ENCODE measurements around the gene SMARCAL1. TPM values are rescaled to one million over a fixed set of nuclear protein-coding genes. Genes with fewer than 3 reads are reported as not detected.

The SMARCAL1 gene
- total RNA-seq, 1 experiment from 2014 or later = 20.9 TPM

GRCh38 chr2:216431531-216431856 is 19.2 kb downstream of the SMARCAL1 start (continued):
- no peak for TF ChIP-seq ZNF425 (CRISPR knock-in tag; conservative IDR thresholded peaks at IDR 0.05)
- no peak for TF ChIP-seq USF2 (CRISPR knock-in tag; IDR thresholded peaks at IDR 0.05)
- TF ChIP-seq ZNF219 (CRISPR knock-in tag; IDR thresholded peaks at IDR 0.05; ENCODE audit: borderline replicate concordance) = no peak
- no peak for TF ChIP-seq CDX4 (CRISPR knock-in tag; IDR thresholded peaks at IDR 0.05; ENCODE audit: borderline replicate concordance)
- TF ChIP-seq SP1 (CRISPR knock-in tag; conservative IDR thresholded peaks at IDR 0.05) = no peak
- TF ChIP-seq ZNF281 (CRISPR knock-in tag; IDR thresholded peaks at IDR 0.05) = no peak
- TF ChIP-seq SOX15 (CRISPR knock-in tag; IDR thresholded peaks at IDR 0.05) = no peak
- TF ChIP-seq CREB1 (CRISPR knock-in tag; IDR thresholded peaks at IDR 0.05) = no peak

GRCh38 chr2:216436383-216436782 is 24.1 kb downstream of the SMARCAL1 start:
- Mint-ChIP-seq H3K9me3 (no peaks in the 10 kb centered on the region), H3K27me3 (ENCODE audit: low read depth) (no peaks in the 10 kb centered on the region), H3K4me1 (no peaks in the 10 kb centered on the region), H3K27ac (no peak overlapping the region), H3K36me3 (peaks cover 37% of the 10 kb centered on the region), H3K4me3 (no peak overlapping the region)
- ATAC-seq = no peak
- ChIA-PET CTCF (no interaction called here), POLR2A (no interaction called here)
- DNase-seq (ENCODE audit: low spot score) = no peak
- TF ChIP-seq ZNF416 (CRISPR knock-in tag; IDR thresholded peaks at IDR 0.05) = no peak
- TF ChIP-seq MLX (CRISPR knock-in tag; IDR thresholded peaks at IDR 0.05) = no peak
- no peak for TF ChIP-seq ZNF281 (CRISPR knock-in tag; IDR thresholded peaks at IDR 0.05)
- TF ChIP-seq ERG (CRISPR knock-in tag; IDR thresholded peaks at IDR 0.05) = no peak
- TF ChIP-seq CREB1 (CRISPR knock-in tag; IDR thresholded peaks at IDR 0.05) = no peak
- TF ChIP-seq ZNF512 (CRISPR knock-in tag; IDR thresholded peaks at IDR 0.05; ENCODE audit: borderline replicate concordance) = no peak
- no peak for TF ChIP-seq USF2 (CRISPR knock-in tag; IDR thresholded peaks at IDR 0.05)
- TF ChIP-seq ARID4B (CRISPR knock-in tag; IDR thresholded peaks at IDR 0.05; ENCODE audit: borderline replicate concordance) = no peak
- no peak for TF ChIP-seq ELF4 (CRISPR knock-in tag; IDR thresholded peaks at IDR 0.05; ENCODE audit: low read depth)
- TF ChIP-seq ZNF138 (CRISPR knock-in tag; conservative IDR thresholded peaks at IDR 0.05) = no peak
- no peak for TF ChIP-seq ZNF232 (CRISPR knock-in tag; IDR thresholded peaks at IDR 0.05)
